T-cell (primary cell): Measurements from ENCODE around the gene NPAS3. TPM values are rescaled to one million over a fixed set of nuclear protein-coding genes. Genes with fewer than 3 reads are reported as not detected.

ENCODE experiments used
- ATAC-seq, 4 experiments: fragments of 200-7000 bp in 3 of 4; fragments of 150-1000 bp in 1 of 4; cut with Tn5 transposase; replicated peaks in 1 of 4; 1 replicate in 3 of 4; 2 replicates in 1 of 4; pipeline ENCODE4 v1.10.0; 2021; ENCODE audit warnings: moderate library complexity in 3 of 4, mild to moderate bottlenecking in 2 of 4, moderate number of reproducible peaks in 1 of 4
- CTCF ChIA-PET, 2 donors: fragments of 300-600 bp; sonication (Branson Sonifier 250); formaldehyde crosslinking; loops; one replicate each; lab custom pipeline; 2022; ENCODE audit warnings: antibody characterized with exemption in 2 of 2; lab: Charles Lee
- POLR2A ChIA-PET, 2 donors: fragments of 300-600 bp; sonication (Branson Sonifier 250); formaldehyde crosslinking; loops; one replicate each; lab custom pipeline; 2022; ENCODE audit warnings: antibody characterized with exemption in 2 of 2; lab: Charles Lee
- DNase-seq, 35 experiments: peaks; one replicate each; pipeline versions ENCODE4 v3.0.0 to v3.0.0-alpha.2; 2013 to 2023
- H3K27ac ChIP-seq: one replicate; pipeline ENCODE4 v1.5.1; 2013; ENCODE audit warnings: low read length
- H3K27me3 ChIP-seq, 2 experiments: replicated peaks in 1 of 2; 1 replicate in 1 of 2; 2 replicates in 1 of 2; pipeline versions ENCODE4 v1.6.1 to v1.7.0; 2013; ENCODE audit warnings: low read length in 1 of 2, mixed read lengths in 1 of 2; ENCODE audit not compliant: control insufficient read depth in 2 of 2, insufficient read depth in 2 of 2; ENCODE audit errors: extremely low read depth in 1 of 2
- H3K36me3 ChIP-seq, 2 donors: 1 replicate in 1 of 2; 2 replicates in 1 of 2; pipeline versions ENCODE4 v1.6.1 to v1.7.0; 2013; ENCODE audit warnings: low read length in 1 of 2; ENCODE audit not compliant: control insufficient read depth in 2 of 2, insufficient read depth in 1 of 2; ENCODE audit errors: extremely low read depth in 1 of 2
- H3K4me1 ChIP-seq, 2 experiments: 1 replicate in 1 of 2; 2 replicates in 1 of 2; pipeline versions ENCODE4 v1.6.1 to v1.7.0; 2013; ENCODE audit warnings: low read length in 2 of 2, mixed read lengths in 1 of 2; ENCODE audit not compliant: insufficient read depth in 2 of 2, control insufficient read depth in 1 of 2; ENCODE audit errors: extremely low read depth in 1 of 2
- H3K4me3 ChIP-seq, 2 donors: 1 replicate in 1 of 2; 2 replicates in 1 of 2; pipeline versions ENCODE4 v1.5.1 to v1.7.0; 2013; ENCODE audit warnings: mild to moderate bottlenecking in 2 of 2, low read length in 1 of 2, moderate library complexity in 1 of 2; ENCODE audit not compliant: control insufficient read depth in 1 of 2; ENCODE audit errors: extremely low read depth in 1 of 2
- H3K9me3 ChIP-seq: 2 replicates; pipeline ENCODE4 v1.7.0; 2013
- H3K27ac Mint-ChIP-seq, 2 donors: one replicate each; pipeline ENCODE4 v1.8.0; 2020 to 2021; ENCODE audit warnings: mild to moderate bottlenecking in 2 of 2, mixed read lengths in 2 of 2
- H3K27me3 Mint-ChIP-seq, 2 donors: one replicate each; pipeline ENCODE4 v1.8.0; 2021 to 2022; ENCODE audit warnings: mixed read lengths in 2 of 2
- H3K36me3 Mint-ChIP-seq: one replicate; pipeline ENCODE4 v1.8.0; 2021; ENCODE audit warnings: mixed read lengths
- H3K4me1 Mint-ChIP-seq, 3 donors: one replicate each; pipeline ENCODE4 v1.8.0; 2020 to 2022; ENCODE audit warnings: mixed read lengths in 3 of 3, mild to moderate bottlenecking in 1 of 3
- H3K4me3 Mint-ChIP-seq, 3 donors: one replicate each; pipeline ENCODE4 v1.8.0; 2020 to 2022; ENCODE audit warnings: mild to moderate bottlenecking in 3 of 3, mixed read lengths in 3 of 3, moderate library complexity in 3 of 3
- H3K9me3 Mint-ChIP-seq, 3 donors: one replicate each; pipeline ENCODE4 v1.8.0; 2020 to 2022; ENCODE audit warnings: mixed read lengths in 3 of 3
- WGBS: methylation state at CpG from one replicate; pipeline ENCODE4 v1.1.5; 2013; ENCODE audit warnings: missing lambda C conversion rate; ENCODE audit not compliant: insufficient coverage; 5-methylcytosine and 5-hydroxymethylcytosine counted together
- total RNA-seq, 35 experiments: library from RNA in 6 of 35; stranded (reverse) in 6 of 35; fragments of 120-200 nt in 1 of 35; gene quantifications; one replicate each; pipeline versions ENCODE4 v1.2.1 to v1.2.4 and lab custom pipeline; 2013 to 2026

NPAS3 gene
- total RNA-seq, 5 donors from 2014 or later (not counting 1 experiment from before 2014, with no cell fraction given), result 0.10 TPM; not detected in 4

GRCh38 chr14:33561488-33562175 lies 623.0 kb downstream of the NPAS3 start:
- Histone ChIP-seq H3K9me3 (no peaks in the 10 kb centered on the region), H3K27ac (no peak overlapping the region), H3K4me3 (no peak overlapping the region), H3K27me3 (no peaks in the 10 kb centered on the region), H3K36me3 (no peaks in the 10 kb centered on the region), H3K4me1 (no peaks in the 10 kb centered on the region)
- ChIA-PET CTCF (no interaction called here), POLR2A (no interaction called here)
- H3K4me3 Mint-ChIP-seq, result no peak overlapping the region
- DNase-seq (no peak), ATAC-seq (no peak)
- H3K27ac Mint-ChIP-seq, result no peak overlapping the region
- peaks cover 0 to 3% (median 0%) of the 10 kb centered on the region in 3 donors for H3K9me3 Mint-ChIP-seq
- WGBS, result 80% methylated on average over 1 of the region's 7 CpGs
- no peaks in the 10 kb centered on the region for H3K4me1 Mint-ChIP-seq
- H3K27me3 Mint-ChIP-seq, result peaks cover 1 to 3% of the 10 kb centered on the region in 2 donors
- no peaks in the 10 kb centered on the region for H3K36me3 Mint-ChIP-seq

- ATAC-seq (no peak), DNase-seq (no peak)
- no peaks in the 10 kb centered on the region for H3K9me3 ChIP-seq
- Mint-ChIP-seq H3K4me3 (no peak overlapping the region), H3K27me3 (peaks cover 1 to 3% of the 10 kb centered on the region in 2 donors), H3K36me3 (no peaks in the 10 kb centered on the region), H3K9me3 (peaks cover 0 to 3% (median 0%) of the 10 kb centered on the region in 3 donors), H3K27ac (no peak overlapping the region), H3K4me1 (no peaks in the 10 kb centered on the region)
- H3K4me3 ChIP-seq, result no peak overlapping the region
- H3K27ac ChIP-seq, result no peak overlapping the region
- H3K4me1 ChIP-seq, result no peaks in the 10 kb centered on the region
- CTCF ChIA-PET, result no interaction called here
- POLR2A ChIA-PET, result no interaction called here
- no peaks in the 10 kb centered on the region for H3K27me3 ChIP-seq
- no CpG with 5 or more reads among the region's 2 CpGs for WGBS
- H3K36me3 ChIP-seq, result no peaks in the 10 kb centered on the region
Measured at GRCh38 chr14:33563191-33563900, 624.7 kb downstream of the NPAS3 start.

GRCh38 chr14:33563901-33564197 lies 625.2 kb downstream of the NPAS3 start:
- no peaks in the 10 kb centered on the region for H3K4me1 Mint-ChIP-seq
- Histone ChIP-seq H3K27me3 (no peaks in the 10 kb centered on the region), H3K4me3 (no peak overlapping the region), H3K27ac (no peak overlapping the region), H3K4me1 (no peaks in the 10 kb centered on the region), H3K36me3 (no peaks in the 10 kb centered on the region), H3K9me3 (no peaks in the 10 kb centered on the region)
- H3K27me3 Mint-ChIP-seq, result peaks cover 1 to 3% of the 10 kb centered on the region in 2 donors
- H3K27ac Mint-ChIP-seq, result no peak overlapping the region
- no peaks in the 10 kb centered on the region for H3K36me3 Mint-ChIP-seq
- DNase-seq, result no peak
- ATAC-seq, result no peak
- CTCF ChIA-PET, result no interaction called here
- no peak overlapping the region for H3K4me3 Mint-ChIP-seq
- peaks cover 0 to 3% (median 0%) of the 10 kb centered on the region in 3 donors for H3K9me3 Mint-ChIP-seq
- no CpG with 5 or more reads among the region's 1 CpG for WGBS
- POLR2A ChIA-PET, result no interaction called here

GRCh38 chr14:33564774-33565630 lies 626.3 kb downstream of the NPAS3 start:
- ATAC-seq (no peak), DNase-seq (no peak)
- H3K9me3 Mint-ChIP-seq, result no peaks in the 10 kb centered on the region
- Histone ChIP-seq H3K27me3 (no peaks in the 10 kb centered on the region), H3K36me3 (no peaks in the 10 kb centered on the region), H3K9me3 (no peaks in the 10 kb centered on the region), H3K4me1 (no peaks in the 10 kb centered on the region), H3K4me3 (no peak overlapping the region), H3K27ac (no peak overlapping the region)
- peaks cover 0 to 7% of the 10 kb centered on the region in 2 donors for H3K27me3 Mint-ChIP-seq
- POLR2A ChIA-PET, result interaction anchor here in 1 of 2 donors (0.7 kb wide), 1 partner anchor 238 kb away, joined by 3 read pairs; no protein-coding TSS in a partner anchor
- H3K27ac Mint-ChIP-seq, result no peak overlapping the region
- no peaks in the 10 kb centered on the region for H3K4me1 Mint-ChIP-seq
- no CpG with 5 or more reads among the region's 3 CpGs for WGBS
- H3K36me3 Mint-ChIP-seq, result no peaks in the 10 kb centered on the region
- CTCF ChIA-PET, result no interaction called here
- H3K4me3 Mint-ChIP-seq, result no peak overlapping the region

- Mint-ChIP-seq H3K36me3 (no peaks in the 10 kb centered on the region), H3K4me3 (no peak overlapping the region), H3K27me3 (peaks cover 0 to 6% of the 10 kb centered on the region in 2 donors), H3K4me1 (no peaks in the 10 kb centered on the region), H3K27ac (no peak overlapping the region), H3K9me3 (no peaks in the 10 kb centered on the region)
- H3K9me3 ChIP-seq, result no peaks in the 10 kb centered on the region
- H3K4me3 ChIP-seq, result no peak overlapping the region
- no peaks in the 10 kb centered on the region for H3K36me3 ChIP-seq
- ATAC-seq (no peak), DNase-seq (no peak)
- WGBS, result 83% methylated on average over 9 of the region's 9 CpGs
- H3K4me1 ChIP-seq, result no peaks in the 10 kb centered on the region
- H3K27me3 ChIP-seq, result no peaks in the 10 kb centered on the region
- CTCF ChIA-PET, result no interaction called here
- no peak overlapping the region for H3K27ac ChIP-seq
- POLR2A ChIA-PET, result no interaction called here
Measured at GRCh38 chr14:33566082-33566481, 627.4 kb downstream of the NPAS3 start.

DNA sequence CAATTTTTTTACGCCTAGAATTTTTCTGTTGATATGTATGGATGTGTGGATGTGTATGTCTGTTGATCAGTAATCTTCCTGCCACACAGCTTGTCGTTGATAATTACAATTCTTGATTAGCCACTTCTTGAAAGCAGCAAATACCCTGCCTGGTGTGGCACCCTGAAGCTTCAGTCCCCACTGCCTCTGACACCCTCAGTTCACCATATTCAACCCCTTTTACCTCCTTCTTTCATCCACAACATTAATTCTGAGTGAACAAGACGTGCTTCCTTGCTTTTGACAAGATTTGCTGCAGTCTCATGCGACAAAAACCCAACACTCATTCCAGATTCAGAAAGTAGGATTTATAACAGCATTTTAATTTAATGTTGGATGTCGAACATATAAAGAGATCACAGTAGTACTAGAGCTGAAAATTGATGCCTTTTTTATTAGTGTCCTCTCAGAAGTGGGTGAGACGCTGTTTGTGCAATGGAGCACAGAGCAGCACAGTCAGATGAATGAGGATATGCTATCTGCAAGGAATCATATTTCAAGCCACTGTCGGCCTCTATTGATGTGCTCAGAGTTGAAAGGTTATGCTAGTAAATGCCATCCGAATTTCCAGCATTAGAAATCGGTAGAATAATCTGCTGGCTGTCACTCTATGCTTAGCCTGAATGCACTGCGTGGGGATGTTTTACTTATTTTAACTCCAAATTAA lies 628.5 kb downstream of the NPAS3 start:
- Histone ChIP-seq H3K27ac (no peak overlapping the region), H3K9me3 (no peaks in the 10 kb centered on the region), H3K4me3 (no peak overlapping the region), H3K4me1 (no peaks in the 10 kb centered on the region), H3K27me3 (no peaks in the 10 kb centered on the region), H3K36me3 (no peaks in the 10 kb centered on the region)
- WGBS, result 81% methylated on average over 2 of the region's 10 CpGs
- no peaks in the 10 kb centered on the region for H3K4me1 Mint-ChIP-seq
- ATAC-seq (no peak), DNase-seq (no peak)
- ChIA-PET POLR2A (interaction anchor here in 1 of 2 donors (0.7 kb wide), 1 partner anchor 1203 kb away, joined by 3 read pairs; no protein-coding TSS in a partner anchor), CTCF (no interaction called here)
- H3K27me3 Mint-ChIP-seq, result peaks cover 0 to 6% of the 10 kb centered on the region in 2 donors
- no peak overlapping the region for H3K27ac Mint-ChIP-seq
- H3K4me3 Mint-ChIP-seq, result no peak overlapping the region
- H3K9me3 Mint-ChIP-seq, result no peaks in the 10 kb centered on the region
- H3K36me3 Mint-ChIP-seq, result no peaks in the 10 kb centered on the region
